WTC11 (cell line): ENCODE results near the gene ACTL7A. TPM values are rescaled to one million over a fixed set of nuclear protein-coding genes. Genes with fewer than 3 reads are reported as not detected.

Source experiments
- ATAC-seq: fragments of 200-7000 bp; cut with Tn5 transposase; 2 replicates; pipeline ENCODE4 v1.10.0; 2021; ENCODE audit warnings: mild to moderate bottlenecking, moderate library complexity
- CTCF ChIA-PET: fragments of 300-600 bp; sonication (Branson Sonifier 250); formaldehyde crosslinking; loops from one replicate; lab custom pipeline; 2021; ENCODE audit warnings: antibody characterized with exemption; lab: Charles Lee
- POLR2A ChIA-PET: fragments of 350-600 bp; sonication (Branson Sonifier 250); formaldehyde crosslinking; loops from one replicate; lab custom pipeline; 2021; ENCODE audit warnings: antibody characterized with exemption; lab: Charles Lee
- DNase-seq: peaks from one replicate; pipeline ENCODE4 v3.0.0; 2021; ENCODE audit warnings: low spot score
- H3K27ac Mint-ChIP-seq: 2 replicates; pipeline ENCODE4 v1.8.0; 2021; ENCODE audit warnings: mixed read lengths
- H3K27me3 Mint-ChIP-seq: 2 replicates; pipeline ENCODE4 v1.8.0; 2021; ENCODE audit warnings: low read depth, mild to moderate bottlenecking, moderate library complexity, mixed read lengths
- H3K36me3 Mint-ChIP-seq: 2 replicates; pipeline ENCODE4 v1.8.0; 2021; ENCODE audit warnings: mixed read lengths
- H3K4me1 Mint-ChIP-seq: 2 replicates; pipeline ENCODE4 v1.8.0; 2022; ENCODE audit warnings: mixed read lengths
- H3K4me3 Mint-ChIP-seq: 2 replicates; pipeline ENCODE4 v1.8.0; 2021; ENCODE audit warnings: mild to moderate bottlenecking, moderate library complexity, mixed read lengths
- H3K9me3 Mint-ChIP-seq: 2 replicates; pipeline ENCODE4 v1.8.0; 2021; ENCODE audit warnings: mixed read lengths
- ATF6 ChIP-seq: sonication (generic); formaldehyde crosslinking; IDR thresholded peaks from 2 replicates; pipeline ENCODE4 v1.8.1; 2023; ENCODE audit warnings: mild to moderate bottlenecking, missing genetic modification reagents
- CBFB ChIP-seq: sonication (generic); formaldehyde crosslinking; IDR thresholded peaks from 2 replicates; pipeline ENCODE4 v1.8.1; 2022; ENCODE audit warnings: mild to moderate bottlenecking, low read depth, missing genetic modification reagents
- ELF4 ChIP-seq: sonication (generic); formaldehyde crosslinking; IDR thresholded peaks from 2 replicates; pipeline ENCODE4 v1.8.1; 2022; ENCODE audit warnings: low read depth, mild to moderate bottlenecking, moderate library complexity, missing genetic modification reagents
- EMX1 ChIP-seq: fragments of 250-450 bp; sonication (Bioruptor Pico); IDR thresholded peaks from 2 replicates; pipeline ENCODE4 v1.8.0; 2021; ENCODE audit warnings: mild to moderate bottlenecking
- ETV6 ChIP-seq: sonication (generic); formaldehyde crosslinking; IDR thresholded peaks from 2 replicates; pipeline ENCODE4 v1.8.1; 2022; ENCODE audit warnings: mild to moderate bottlenecking, missing genetic modification reagents
- FOXK1 ChIP-seq: sonication (generic); formaldehyde crosslinking; IDR thresholded peaks from 2 replicates; pipeline ENCODE4 v1.8.0; 2022; ENCODE audit warnings: mild to moderate bottlenecking, moderate library complexity, missing genetic modification reagents
- KAT7 ChIP-seq: sonication (generic); formaldehyde crosslinking; IDR thresholded peaks from 2 replicates; pipeline ENCODE4 v1.8.1; 2023; ENCODE audit warnings: missing genetic modification reagents, mild to moderate bottlenecking, borderline replicate concordance
- MYBL2 ChIP-seq: sonication (generic); formaldehyde crosslinking; IDR thresholded peaks from 2 replicates; pipeline ENCODE4 v1.8.1; 2023; ENCODE audit warnings: mild to moderate bottlenecking, moderate library complexity, missing genetic modification reagents
- NFYB ChIP-seq: sonication (generic); formaldehyde crosslinking; conservative IDR thresholded peaks from 2 replicates; pipeline ENCODE4 v1.8.0; 2022; ENCODE audit warnings: low read depth, missing genetic modification reagents
- OVOL2 ChIP-seq: fragments of 250-450 bp; sonication (Bioruptor Pico); IDR thresholded peaks from 2 replicates; pipeline ENCODE4 v1.9.0; 2021; ENCODE audit warnings: mild to moderate bottlenecking, borderline replicate concordance
- RELA ChIP-seq: sonication (generic); formaldehyde crosslinking; IDR thresholded peaks from 2 replicates; pipeline ENCODE4 v1.8.1; 2022; ENCODE audit warnings: missing genetic modification reagents, mild to moderate bottlenecking, borderline replicate concordance
- SMAD3 ChIP-seq: sonication (generic); formaldehyde crosslinking; IDR thresholded peaks from 2 replicates; pipeline ENCODE4 v1.8.0; 2022; ENCODE audit warnings: missing genetic modification reagents, mild to moderate bottlenecking, borderline replicate concordance
- SP1 ChIP-seq: sonication (generic); formaldehyde crosslinking; conservative IDR thresholded peaks from 2 replicates; pipeline ENCODE4 v1.8.1; 2022; ENCODE audit warnings: missing genetic modification reagents
- TEAD1 ChIP-seq: sonication (generic); formaldehyde crosslinking; IDR thresholded peaks from 2 replicates; pipeline ENCODE4 v1.8.0; 2022; ENCODE audit warnings: mild to moderate bottlenecking, missing genetic modification reagents
- TEAD4 ChIP-seq: sonication (generic); formaldehyde crosslinking; IDR thresholded peaks from 2 replicates; pipeline ENCODE4 v1.8.0; 2022; ENCODE audit warnings: mild to moderate bottlenecking, missing genetic modification reagents
- TP53 ChIP-seq: sonication (generic); formaldehyde crosslinking; IDR thresholded peaks from 2 replicates; pipeline ENCODE4 v1.8.1; 2023; ENCODE audit warnings: mild to moderate bottlenecking, missing genetic modification reagents
- ZBTB21 ChIP-seq: sonication (generic); formaldehyde crosslinking; IDR thresholded peaks from 2 replicates; pipeline ENCODE4 v1.8.1; 2023; ENCODE audit warnings: mild to moderate bottlenecking, missing genetic modification reagents, borderline replicate concordance
- ZBTB43 ChIP-seq: sonication (generic); formaldehyde crosslinking; IDR thresholded peaks from 2 replicates; pipeline ENCODE4 v1.8.1; 2023; ENCODE audit warnings: mild to moderate bottlenecking, missing genetic modification reagents
- ZNF219 ChIP-seq: sonication (generic); formaldehyde crosslinking; IDR thresholded peaks from 2 replicates; pipeline ENCODE4 v1.8.0; 2023; ENCODE audit warnings: missing genetic modification reagents, mild to moderate bottlenecking, borderline replicate concordance
- ZNF232 ChIP-seq: sonication (generic); formaldehyde crosslinking; IDR thresholded peaks from 2 replicates; pipeline ENCODE4 v1.8.0; 2022; ENCODE audit warnings: mild to moderate bottlenecking, missing genetic modification reagents
- ZSCAN18 ChIP-seq: fragments of 250-450 bp; sonication (Bioruptor Pico); IDR thresholded peaks from 2 replicates; pipeline ENCODE4 v2.1.2; 2022; ENCODE audit warnings: mild to moderate bottlenecking, moderate library complexity
- total RNA-seq: library from RNA; stranded (reverse); gene quantifications from 3 replicates; pipeline ENCODE4 v1.2.3, GENCODE V29; 2021
- TF ChIP-seq, protein P1 (sequence below): sonication (generic); formaldehyde crosslinking; IDR thresholded peaks from 2 replicates; pipeline ENCODE4 v1.8.0; 2022; ENCODE audit warnings: missing genetic modification reagents
- TF ChIP-seq, protein P2 (sequence below): sonication (generic); formaldehyde crosslinking; IDR thresholded peaks from 2 replicates; pipeline ENCODE4 v1.8.0; 2022; ENCODE audit warnings: mild to moderate bottlenecking, missing genetic modification reagents
- TF ChIP-seq, protein P3 (sequence below): sonication (generic); formaldehyde crosslinking; IDR thresholded peaks from 2 replicates; pipeline ENCODE4 v1.8.1; 2022; ENCODE audit warnings: missing genetic modification reagents, borderline replicate concordance

ACTL7A gene
- total RNA-seq, 1 experiment from 2014 or later, result not detected

- no peak overlapping the region for H3K4me3 Mint-ChIP-seq
- ATAC-seq (no peak), DNase-seq (no peak)
- CTCF ChIA-PET, result interaction anchor here (0.6 kb wide), 2 partner anchors 436 to 641 kb away, joined by 3 read pairs; no protein-coding TSS in a partner anchor
- H3K27ac Mint-ChIP-seq, result no peak overlapping the region
- no peak for TF ChIP-seq ZNF232 (CRISPR knock-in tag)
- TF ChIP-seq KAT7 (CRISPR knock-in tag), result no peak
- no peak for TF ChIP-seq SMAD3 (CRISPR knock-in tag)
- TF ChIP-seq TP53, result no peak
- no peak for TF ChIP-seq MYBL2 (CRISPR knock-in tag)
- no peak for TF ChIP-seq ZBTB21 (CRISPR knock-in tag)
- no peak for TF ChIP-seq TEAD4 (CRISPR knock-in tag)
- TF ChIP-seq TEAD1, result no peak
- TF ChIP-seq ZSCAN18 (CRISPR knock-in tag), result no peak
- no peak for TF ChIP-seq OVOL2 (CRISPR knock-in tag)
- no peak for TF ChIP-seq ELF4 (CRISPR knock-in tag)
- TF ChIP-seq, protein P1, sequence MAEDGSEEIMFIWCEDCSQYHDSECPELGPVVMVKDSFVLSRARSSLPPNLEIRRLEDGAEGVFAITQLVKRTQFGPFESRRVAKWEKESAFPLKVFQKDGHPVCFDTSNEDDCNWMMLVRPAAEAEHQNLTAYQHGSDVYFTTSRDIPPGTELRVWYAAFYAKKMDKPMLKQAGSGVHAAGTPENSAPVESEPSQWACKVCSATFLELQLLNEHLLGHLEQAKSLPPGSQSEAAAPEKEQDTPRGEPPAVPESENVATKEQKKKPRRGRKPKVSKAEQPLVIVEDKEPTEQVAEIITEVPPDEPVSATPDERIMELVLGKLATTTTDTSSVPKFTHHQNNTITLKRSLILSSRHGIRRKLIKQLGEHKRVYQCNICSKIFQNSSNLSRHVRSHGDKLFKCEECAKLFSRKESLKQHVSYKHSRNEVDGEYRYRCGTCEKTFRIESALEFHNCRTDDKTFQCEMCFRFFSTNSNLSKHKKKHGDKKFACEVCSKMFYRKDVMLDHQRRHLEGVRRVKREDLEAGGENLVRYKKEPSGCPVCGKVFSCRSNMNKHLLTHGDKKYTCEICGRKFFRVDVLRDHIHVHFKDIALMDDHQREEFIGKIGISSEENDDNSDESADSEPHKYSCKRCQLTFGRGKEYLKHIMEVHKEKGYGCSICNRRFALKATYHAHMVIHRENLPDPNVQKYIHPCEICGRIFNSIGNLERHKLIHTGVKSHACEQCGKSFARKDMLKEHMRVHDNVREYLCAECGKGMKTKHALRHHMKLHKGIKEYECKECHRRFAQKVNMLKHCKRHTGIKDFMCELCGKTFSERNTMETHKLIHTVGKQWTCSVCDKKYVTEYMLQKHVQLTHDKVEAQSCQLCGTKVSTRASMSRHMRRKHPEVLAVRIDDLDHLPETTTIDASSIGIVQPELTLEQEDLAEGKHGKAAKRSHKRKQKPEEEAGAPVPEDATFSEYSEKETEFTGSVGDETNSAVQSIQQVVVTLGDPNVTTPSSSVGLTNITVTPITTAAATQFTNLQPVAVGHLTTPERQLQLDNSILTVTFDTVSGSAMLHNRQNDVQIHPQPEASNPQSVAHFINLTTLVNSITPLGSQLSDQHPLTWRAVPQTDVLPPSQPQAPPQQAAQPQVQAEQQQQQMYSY (CRISPR knock-in tag), result no peak
- TF ChIP-seq, protein P2, sequence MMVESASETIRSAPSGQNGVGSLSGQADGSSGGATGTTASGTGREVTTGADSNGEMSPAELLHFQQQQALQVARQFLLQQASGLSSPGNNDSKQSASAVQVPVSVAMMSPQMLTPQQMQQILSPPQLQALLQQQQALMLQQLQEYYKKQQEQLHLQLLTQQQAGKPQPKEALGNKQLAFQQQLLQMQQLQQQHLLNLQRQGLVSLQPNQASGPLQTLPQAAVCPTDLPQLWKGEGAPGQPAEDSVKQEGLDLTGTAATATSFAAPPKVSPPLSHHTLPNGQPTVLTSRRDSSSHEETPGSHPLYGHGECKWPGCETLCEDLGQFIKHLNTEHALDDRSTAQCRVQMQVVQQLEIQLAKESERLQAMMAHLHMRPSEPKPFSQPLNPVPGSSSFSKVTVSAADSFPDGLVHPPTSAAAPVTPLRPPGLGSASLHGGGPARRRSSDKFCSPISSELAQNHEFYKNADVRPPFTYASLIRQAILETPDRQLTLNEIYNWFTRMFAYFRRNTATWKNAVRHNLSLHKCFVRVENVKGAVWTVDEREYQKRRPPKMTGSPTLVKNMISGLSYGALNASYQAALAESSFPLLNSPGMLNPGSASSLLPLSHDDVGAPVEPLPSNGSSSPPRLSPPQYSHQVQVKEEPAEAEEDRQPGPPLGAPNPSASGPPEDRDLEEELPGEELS (CRISPR knock-in tag), result no peak
- H3K27me3 Mint-ChIP-seq, result no peaks in the 10 kb centered on the region
- no peaks in the 10 kb centered on the region; the same call in 1 of the 2 replicates for H3K4me1 Mint-ChIP-seq
- peaks cover 12% of the 10 kb centered on the region for H3K9me3 Mint-ChIP-seq
- POLR2A ChIA-PET, result no interaction called here
- peaks cover 6% of the 10 kb centered on the region for H3K36me3 Mint-ChIP-seq
Measured at GRCh38 chr9:108830272-108830671, 31.8 kb upstream of the ACTL7A start.

DNA sequence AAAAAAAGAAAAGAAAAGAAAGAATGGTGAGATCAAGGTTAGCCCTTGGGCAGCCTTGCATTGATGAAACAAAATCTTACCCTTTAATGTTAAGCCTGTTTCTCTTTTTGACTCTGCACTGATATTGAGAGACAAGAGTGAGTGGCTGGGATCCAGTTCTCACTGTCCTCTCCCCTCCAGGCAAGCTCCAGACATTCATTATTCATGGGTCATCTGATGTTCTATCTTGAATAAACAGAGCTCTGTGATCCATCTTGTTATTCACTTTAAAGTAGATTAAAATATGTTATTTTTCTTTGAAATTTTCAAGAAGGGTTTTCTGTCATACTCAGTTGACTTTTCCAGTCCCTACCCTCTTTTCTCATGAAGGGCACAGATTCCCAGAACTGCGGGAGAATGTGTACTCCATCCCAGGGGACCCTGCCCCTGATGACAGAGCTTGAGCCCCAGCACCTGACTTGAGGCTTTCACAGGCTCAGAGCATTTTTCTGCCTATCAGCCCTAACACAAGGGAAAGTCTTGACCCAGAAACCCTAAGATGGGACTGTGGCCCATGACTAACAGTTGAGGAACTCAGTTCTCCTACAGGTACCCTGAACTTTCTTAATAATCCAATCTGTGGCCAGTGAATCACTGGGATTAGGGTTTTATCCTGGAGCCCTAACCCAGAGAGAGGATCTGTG lies 30.4 kb upstream of the ACTL7A start:
- no peaks in the 10 kb centered on the region for H3K27me3 Mint-ChIP-seq
- DNase-seq (no peak), ATAC-seq (no peak)
- ChIA-PET POLR2A (no interaction called here), CTCF (no interaction called here)
- H3K4me3 Mint-ChIP-seq, result no peak overlapping the region
- peaks cover 11% of the 10 kb centered on the region for H3K4me1 Mint-ChIP-seq
- peaks cover 3% of the 10 kb centered on the region; the same call in 1 of the 2 replicates for H3K9me3 Mint-ChIP-seq
- H3K27ac Mint-ChIP-seq, result no peak overlapping the region
- H3K36me3 Mint-ChIP-seq, result no peaks in the 10 kb centered on the region
- TF ChIP-seq EMX1 (no peak), ZBTB43 (CRISPR knock-in tag) (no peak), SP1 (CRISPR knock-in tag) (no peak), FOXK1 (CRISPR knock-in tag) (no peak), ETV6 (CRISPR knock-in tag) (no peak), NFYB (CRISPR knock-in tag) (no peak), ELF4 (CRISPR knock-in tag) (no peak), ATF6 (CRISPR knock-in tag) (no peak), ZNF219 (CRISPR knock-in tag) (no peak), RELA (no peak), CBFB (CRISPR knock-in tag) (no peak)
- TF ChIP-seq, protein P3, sequence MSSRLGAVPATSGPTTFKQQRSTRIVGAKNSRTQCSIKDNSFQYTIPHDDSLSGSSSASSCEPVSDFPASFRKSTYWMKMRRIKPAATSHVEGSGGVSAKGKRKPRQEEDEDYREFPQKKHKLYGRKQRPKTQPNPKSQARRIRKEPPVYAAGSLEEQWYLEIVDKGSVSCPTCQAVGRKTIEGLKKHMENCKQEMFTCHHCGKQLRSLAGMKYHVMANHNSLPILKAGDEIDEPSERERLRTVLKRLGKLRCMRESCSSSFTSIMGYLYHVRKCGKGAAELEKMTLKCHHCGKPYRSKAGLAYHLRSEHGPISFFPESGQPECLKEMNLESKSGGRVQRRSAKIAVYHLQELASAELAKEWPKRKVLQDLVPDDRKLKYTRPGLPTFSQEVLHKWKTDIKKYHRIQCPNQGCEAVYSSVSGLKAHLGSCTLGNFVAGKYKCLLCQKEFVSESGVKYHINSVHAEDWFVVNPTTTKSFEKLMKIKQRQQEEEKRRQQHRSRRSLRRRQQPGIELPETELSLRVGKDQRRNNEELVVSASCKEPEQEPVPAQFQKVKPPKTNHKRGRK (CRISPR knock-in tag), result no peak
